Skeletal muscle cell (primary cell): Measurements from ENCODE around the gene WDR90.
"Not testable (repeated sequence)": the region's sequence is repeated elsewhere in the genome, so short reads cannot be mapped to it uniquely, and the experiment has no call there.

ENCODE experiments used
- DNase-seq: peaks from one replicate; pipeline ENCODE4 v3.0.0-alpha.2; 2010; ENCODE audit warnings: low read depth
- H3K4me3 ChIP-seq: 2 replicates; pipeline ENCODE4 v1.5.1; 2011; ENCODE audit warnings: low read depth, mild to moderate bottlenecking, control low read depth, low read length, moderate library complexity

Gene WDR90

GRCh38 chr16:711548-712320 is 62.6 kb downstream of the WDR90 start:
- no peak overlapping the region for H3K4me3 ChIP-seq
- DNase-seq = no peak

GRCh38 chr16:712740-713250 is 63.6 kb downstream of the WDR90 start:
- DNase-seq = peak; percentile 91
- not testable (repeated sequence) for H3K4me3 ChIP-seq

- no peak for DNase-seq
These were observed 64.9 kb downstream of the WDR90 start for GRCh38 chr16:714079-714478.

DNA sequence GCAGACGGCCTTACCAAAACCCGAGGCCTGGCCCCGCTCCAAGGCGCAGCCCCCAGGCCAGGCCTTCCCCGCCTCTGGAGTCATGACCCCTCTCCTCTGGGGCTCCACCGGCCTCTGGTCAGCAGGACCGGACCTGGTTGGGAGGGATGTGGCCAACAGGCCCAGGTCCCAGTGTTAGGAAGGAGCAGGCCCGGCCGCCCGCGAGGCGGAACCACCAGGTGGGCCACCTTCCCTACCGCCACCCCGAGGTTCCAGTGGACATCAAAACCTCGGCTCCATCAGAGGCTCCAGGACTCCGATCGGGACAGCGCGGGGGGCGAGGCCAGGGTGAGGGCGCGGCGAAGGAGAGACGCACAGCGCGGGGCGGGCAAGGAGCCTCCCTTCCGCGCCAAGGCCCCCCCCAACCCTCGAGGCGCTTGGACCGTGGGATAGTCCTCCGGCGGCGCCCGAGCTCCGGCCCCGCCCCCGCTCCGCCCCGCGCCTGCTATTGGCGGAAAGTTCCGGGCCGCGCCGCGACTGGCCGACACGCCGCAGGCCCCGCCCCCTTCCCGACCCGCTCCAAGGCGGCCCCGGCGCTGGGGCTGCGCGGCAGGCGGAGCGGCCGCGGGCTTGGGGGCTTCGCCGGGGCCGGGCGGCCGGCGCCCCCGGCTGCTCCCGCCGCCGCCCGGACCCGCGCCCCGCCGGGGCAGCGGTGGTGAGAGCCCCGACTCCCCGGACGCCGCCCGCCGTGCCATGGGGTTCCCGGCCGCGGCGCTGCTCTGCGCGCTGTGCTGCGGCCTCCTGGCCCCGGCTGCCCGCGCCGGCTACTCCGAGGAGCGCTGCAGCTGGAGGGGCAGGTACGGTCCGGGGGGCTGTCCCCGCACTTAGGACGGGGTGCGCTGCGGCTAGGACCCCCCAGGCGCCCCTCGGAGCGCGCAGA is 65.7 kb downstream of the WDR90 start, which contains the start of gene METRN:
Gene METRN (plus strand): TSS at position 561 of the 919 bp plus-strand sequence. CDS start 172 bp downstream, at position 733.
- H3K4me3 ChIP-seq = peak within 1 kb of the TSS; percentile 63
- DNase-seq = peak; percentile 53

More at GRCh38 chr16:714079-714478, 64.9 kb downstream of the WDR90 start:
- H3K4me3 ChIP-seq = no peak overlapping the region

- DNase-seq = no peak
- peak overlapping the region; percentile 63 for H3K4me3 ChIP-seq
These were observed 66.5 kb downstream of the WDR90 start for GRCh38 chr16:715477-716199.

- H3K4me3 ChIP-seq = peak overlapping the region; percentile 63
- DNase-seq = no peak
These were observed 67.0 kb downstream of the WDR90 start for GRCh38 chr16:716200-716568.

DNA sequence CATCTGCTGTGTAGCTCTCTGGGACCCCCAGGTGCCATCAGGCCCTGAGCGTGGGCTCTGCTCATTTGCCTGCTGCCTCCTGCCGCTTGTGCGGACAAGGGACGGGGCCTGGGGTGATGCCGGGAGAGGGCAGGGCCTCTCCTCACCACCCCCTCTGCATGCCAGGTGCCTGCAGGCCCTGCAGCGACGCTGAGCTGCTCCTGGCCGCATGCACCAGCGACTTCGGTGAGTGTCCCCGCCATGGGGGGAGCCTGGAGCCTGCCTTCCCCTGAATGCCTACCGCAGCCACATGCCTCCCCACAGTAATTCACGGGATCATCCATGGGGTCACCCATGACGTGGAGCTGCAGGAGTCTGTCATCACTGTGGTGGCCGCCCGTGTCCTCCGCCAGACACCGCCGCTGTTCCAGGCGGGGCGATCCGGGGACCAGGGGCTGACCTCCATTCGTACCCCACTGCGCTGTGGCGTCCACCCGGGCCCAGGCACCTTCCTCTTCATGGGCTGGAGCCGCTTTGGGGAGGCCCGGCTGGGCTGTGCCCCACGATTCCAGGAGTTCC is 67.7 kb downstream of the WDR90 start:
- no peak overlapping the region for H3K4me3 ChIP-seq
- no peak for DNase-seq
